NCI-H345 treated with DMSO at 0.1 percent for 48 hours (cell line): Measurements from ENCODE around the gene OR6C2.
"Not testable (repeated sequence)": the region's sequence is repeated elsewhere in the genome, so short reads cannot be mapped to it uniquely, and the experiment has no call there.

Experiments used
- DNase-seq: peaks from one replicate; lab custom pipeline; 2025; ENCODE audit not compliant: unreplicated experiment; lab: John Stamatoyannopoulos, UW

The OR6C2 gene

DNA sequence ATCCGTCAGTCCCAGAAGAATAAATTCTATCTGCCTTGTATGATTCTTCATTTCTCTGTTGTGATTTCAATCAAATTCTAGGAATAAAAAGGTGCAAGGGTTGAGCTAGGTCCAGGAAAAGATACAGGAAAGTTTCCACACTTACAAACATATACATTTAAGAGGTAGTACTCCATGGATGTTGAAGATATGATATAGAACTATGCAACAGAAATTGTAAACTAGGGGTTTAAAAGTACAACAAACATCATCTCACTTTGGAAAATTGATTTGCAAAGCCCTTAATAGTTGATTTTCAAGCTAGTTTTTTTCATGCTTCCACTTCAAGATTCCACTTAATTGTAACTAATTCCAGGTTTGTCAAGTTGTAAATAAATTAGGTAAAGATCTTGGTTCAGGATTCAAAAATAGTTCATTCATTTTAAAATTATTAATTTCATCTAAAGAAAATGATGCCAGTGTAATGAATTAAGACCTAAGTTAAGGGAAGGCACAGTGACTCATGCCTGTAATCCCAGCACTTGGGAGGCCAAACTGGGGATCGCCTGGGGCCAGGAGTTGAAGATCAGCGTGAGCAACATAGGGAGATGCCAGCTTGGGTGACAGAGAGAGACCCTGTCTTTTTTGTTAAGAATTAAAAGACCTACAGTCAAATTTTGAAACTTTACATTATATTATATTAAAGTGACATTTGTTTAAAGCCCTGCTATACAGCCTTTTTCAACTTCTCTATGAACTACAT lies 26.4 kb downstream of the OR6C2 start, which contains the start of gene OR6C70:
Gene OR6C70 (minus strand): TSS at position 51 of the 742 bp plus-strand sequence. CDS start 0 bp downstream, at position 51.
- DNase-seq, result no peak

DNA sequence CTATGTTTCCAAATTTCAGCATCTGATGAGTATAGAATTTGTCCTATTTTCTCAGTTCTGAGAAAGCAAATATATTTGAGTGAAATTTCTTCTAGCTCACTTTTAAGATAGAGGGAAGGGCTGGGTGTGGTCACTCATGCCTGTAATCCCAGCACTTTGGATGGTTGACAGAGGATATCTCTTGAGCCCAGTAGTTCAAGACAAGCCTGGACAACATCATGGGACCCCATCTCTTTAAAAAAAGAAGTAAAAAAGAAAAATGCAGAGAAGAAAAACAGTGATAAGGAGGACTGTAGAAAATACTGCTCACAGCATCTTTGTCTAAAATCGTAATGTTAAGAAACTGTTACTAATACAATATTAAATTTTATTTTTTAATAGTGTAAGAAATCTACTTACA lies 28.4 kb downstream of the OR6C2 start:
- no peak for DNase-seq

DNA sequence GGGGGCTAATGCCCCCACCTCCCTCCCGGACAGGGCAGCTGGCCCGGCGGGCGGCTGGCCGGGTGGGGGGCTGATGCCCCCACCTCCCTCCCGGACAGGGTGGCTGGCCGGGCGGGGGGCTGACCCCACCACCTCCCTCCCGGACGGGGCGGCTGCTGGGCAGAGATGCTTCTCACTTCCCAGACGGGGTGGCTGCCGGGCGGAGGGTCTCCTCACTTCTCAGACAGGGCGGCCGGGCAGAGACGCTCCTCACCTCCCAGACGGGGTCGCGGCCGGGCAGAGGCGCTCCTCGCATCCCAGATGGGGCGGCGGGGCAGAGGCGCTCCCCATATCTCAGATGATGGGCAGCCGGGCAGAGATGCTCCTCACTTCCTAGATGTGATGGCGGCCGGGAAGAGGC lies 35.3 kb downstream of the OR6C2 start:
- not testable (repeated sequence) for DNase-seq

DNA sequence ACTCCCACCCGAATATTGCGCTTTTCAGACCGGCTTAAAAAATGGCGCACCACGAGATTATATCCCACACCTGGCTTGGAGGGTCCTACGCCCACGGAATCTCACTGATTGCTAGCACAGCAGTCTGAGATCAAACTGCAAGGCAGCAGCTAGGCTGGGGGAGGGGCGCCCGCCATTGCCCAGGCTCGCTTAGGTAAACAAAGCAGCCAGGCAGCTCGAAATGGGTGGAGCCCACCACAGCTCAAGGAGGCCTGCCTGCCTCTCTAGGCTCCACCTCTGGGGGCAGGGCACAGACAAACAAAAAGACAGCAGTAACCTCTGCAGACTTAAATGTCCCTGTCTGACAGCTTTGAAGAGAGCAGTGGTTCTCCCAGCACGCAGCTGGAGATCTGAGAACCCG lies 40.4 kb downstream of the OR6C2 start:
- DNase-seq, result not testable (repeated sequence)

DNA sequence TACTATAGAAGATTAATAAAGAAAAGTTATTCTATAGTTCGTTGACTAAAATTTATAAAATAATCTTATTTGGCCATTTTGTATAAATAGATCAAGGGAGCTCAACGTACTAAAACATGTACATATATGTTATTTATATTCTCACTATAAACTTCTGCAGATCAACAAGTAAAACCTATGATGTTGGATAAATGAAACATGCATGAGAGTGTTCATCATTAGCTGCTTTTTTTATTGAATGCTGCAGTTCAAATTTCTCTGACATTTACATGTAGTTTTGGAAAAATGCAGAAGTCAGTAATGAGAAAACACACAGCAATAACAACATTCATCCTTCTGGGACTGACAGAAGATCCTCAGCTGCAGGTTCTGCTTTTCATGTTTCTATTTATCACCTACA lies 48.2 kb downstream of the OR6C2 start, which contains the start of gene OR6C68:
Gene OR6C68 (plus strand): TSS at position 301 of the 400 bp plus-strand sequence. CDS start 0 bp downstream, at position 301.
- no peak for DNase-seq

DNA sequence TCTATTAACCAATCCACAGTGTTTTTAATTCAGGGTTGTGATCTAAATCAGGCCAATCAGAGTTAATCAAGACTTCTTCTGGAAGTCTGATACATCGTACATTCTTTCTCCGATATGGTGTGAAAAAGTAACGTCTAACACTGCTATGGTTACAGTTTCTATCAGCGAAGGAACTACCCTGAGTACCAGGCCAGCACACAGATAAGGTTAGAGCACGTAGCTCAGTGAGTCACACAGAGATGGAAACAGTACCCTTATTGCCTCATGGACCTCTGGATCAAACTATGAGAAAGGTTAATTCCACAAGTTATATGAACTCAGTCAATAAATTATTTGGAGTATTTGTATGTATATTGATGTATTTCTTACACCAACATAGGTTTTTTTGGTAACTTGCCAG lies 51.6 kb downstream of the OR6C2 start:
- no peak for DNase-seq

DNA sequence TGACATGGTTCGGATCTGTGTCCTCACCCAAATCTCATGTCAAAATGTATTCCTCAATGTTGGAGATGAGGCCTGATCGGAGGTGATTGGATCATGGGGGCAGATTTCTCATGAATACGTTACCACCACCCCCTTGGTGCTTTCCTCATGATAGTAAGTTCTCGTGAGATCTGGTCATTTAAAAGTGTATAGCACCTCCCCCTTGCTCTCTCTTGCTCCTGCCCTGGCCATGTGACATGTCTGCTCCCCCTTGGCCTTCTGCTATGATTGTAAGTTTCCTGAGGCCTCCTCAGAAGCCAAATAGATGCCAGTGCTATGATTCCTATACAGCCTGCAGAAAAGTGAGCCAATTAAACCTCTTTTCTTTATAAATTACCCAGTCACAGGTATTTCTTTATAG lies 55.4 kb downstream of the OR6C2 start:
- DNase-seq, result no peak

DNA sequence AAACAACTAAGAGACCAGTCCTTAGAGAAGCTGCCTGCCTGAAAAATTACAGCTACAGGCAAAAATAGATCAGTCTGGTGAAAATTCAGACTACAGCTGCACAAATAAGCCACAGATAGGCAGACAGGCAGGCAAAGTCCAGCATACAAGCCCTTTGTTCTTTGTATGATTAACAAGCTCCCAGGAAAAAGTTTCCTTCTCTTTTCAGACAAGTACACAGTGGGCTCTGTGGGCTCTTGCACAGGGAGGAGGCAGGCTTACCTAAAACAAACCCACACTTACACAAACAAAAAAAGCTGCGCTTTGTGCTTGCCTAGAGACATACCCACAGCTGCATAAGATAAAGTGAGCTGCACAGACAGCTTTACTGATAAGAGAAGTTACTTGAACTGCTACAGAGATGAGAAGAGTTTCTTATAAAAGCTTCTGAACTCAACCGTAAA lies 56.0 kb downstream of the OR6C2 start:
- DNase-seq, result no peak

DNA sequence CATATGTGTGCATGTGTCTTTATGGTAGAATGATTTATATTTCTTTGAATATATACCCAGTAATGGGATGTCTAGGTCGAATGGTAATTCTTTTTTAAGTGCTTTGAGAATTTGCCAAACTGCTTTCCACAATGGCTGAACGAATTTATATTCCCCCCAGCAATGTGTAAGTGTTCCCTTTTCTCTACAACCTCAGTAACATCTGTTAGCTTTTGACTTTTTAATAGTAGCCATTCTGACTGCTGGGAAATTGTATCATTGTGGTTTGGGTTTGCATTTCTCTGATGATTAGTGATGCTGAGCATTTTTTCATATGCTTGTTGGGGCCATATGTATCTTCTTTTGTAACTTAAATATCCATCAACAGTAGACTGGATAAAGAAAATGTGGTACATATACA lies 57.7 kb downstream of the OR6C2 start:
- no peak for DNase-seq
